ENCODE data around the gene TSHR.

TSHR gene

DNA sequence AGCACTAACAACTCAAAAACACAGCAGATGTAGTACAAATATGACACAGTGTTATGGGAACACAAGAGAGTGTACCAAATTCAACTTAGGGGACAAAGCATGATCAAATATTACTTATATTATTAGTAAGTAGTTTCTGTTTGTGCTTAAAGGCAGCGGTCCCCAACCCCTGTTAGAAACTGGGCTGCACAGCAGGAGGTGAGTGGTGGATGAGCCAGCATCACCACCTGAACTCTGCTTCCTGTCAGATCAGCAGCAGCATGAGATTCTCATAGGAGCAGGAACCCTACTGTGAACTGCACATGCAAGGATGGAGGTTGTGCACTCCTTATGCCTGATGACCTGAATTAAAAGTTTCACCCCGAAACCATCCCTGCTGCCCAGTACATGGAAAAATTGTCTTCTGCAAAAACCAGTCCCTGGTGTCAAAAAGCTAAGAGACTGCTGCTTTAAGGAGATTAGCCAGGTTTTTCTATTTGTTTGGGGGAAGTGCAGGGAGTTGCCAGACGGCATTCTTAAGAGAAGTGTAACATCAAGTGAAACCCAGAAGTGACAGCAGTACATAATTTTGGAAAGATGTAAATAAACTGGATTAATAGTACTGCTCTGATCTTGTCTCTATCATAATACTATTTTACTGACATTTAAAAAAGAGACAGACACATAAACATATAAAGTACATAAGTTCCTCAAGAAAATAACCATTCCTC, 238.7 kb downstream of the TSHR start:
- DNase-seq, result peak; percentile 37

Data from CD4-positive, alpha-beta T cell treated with Interleukin-6 for 4 hours (primary cell).